ENCODE measurements around the gene TANGO6.

TANGO6 gene

GRCh38 chr16:68866933-68867332 is 23.6 kb downstream of the TANGO6 start:
- no peak for DNase-seq (ENCODE audit: low read depth)

GRCh38 chr16:68869492-68870088 is 26.3 kb downstream of the TANGO6 start:
- DNase-seq (ENCODE audit: low read depth) = no peak

- no peak for DNase-seq (ENCODE audit: low read depth)
Measured at GRCh38 chr16:68873635-68874471, 30.5 kb downstream of the TANGO6 start.

GRCh38 chr16:68875871-68876270 is 32.5 kb downstream of the TANGO6 start:
- no peak for DNase-seq (ENCODE audit: low read depth)

- DNase-seq (ENCODE audit: low read depth) = no peak
Measured at GRCh38 chr16:68883685-68884084, 40.4 kb downstream of the TANGO6 start.

- no peak for DNase-seq (ENCODE audit: low read depth)
Measured at GRCh38 chr16:68884401-68884800, 41.1 kb downstream of the TANGO6 start.

GRCh38 chr16:68884861-68885720 is 41.8 kb downstream of the TANGO6 start:
- DNase-seq (ENCODE audit: low read depth) = no peak

- DNase-seq (ENCODE audit: low read depth) = no peak
Measured at GRCh38 chr16:68887107-68887506, 43.8 kb downstream of the TANGO6 start.

GRCh38 chr16:68889508-68890150 is 46.3 kb downstream of the TANGO6 start:
- DNase-seq (ENCODE audit: low read depth) = no peak

GRCh38 chr16:68892214-68892613 is 48.9 kb downstream of the TANGO6 start:
- DNase-seq (ENCODE audit: low read depth) = no peak

- DNase-seq (ENCODE audit: low read depth) = no peak
Measured at GRCh38 chr16:68892898-68893297, 49.6 kb downstream of the TANGO6 start.

- no peak for DNase-seq (ENCODE audit: low read depth)
Measured at GRCh38 chr16:68893710-68894705, 50.7 kb downstream of the TANGO6 start.

- no peak for DNase-seq (ENCODE audit: low read depth)
Measured at GRCh38 chr16:68894714-68895113, 51.4 kb downstream of the TANGO6 start.

GRCh38 chr16:68898026-68898425 is 54.7 kb downstream of the TANGO6 start:
- DNase-seq (ENCODE audit: low read depth) = no peak

- DNase-seq (ENCODE audit: low read depth) = no peak
Measured at GRCh38 chr16:68900009-68900408, 56.7 kb downstream of the TANGO6 start.

GRCh38 chr16:68902003-68902968 is 59.0 kb downstream of the TANGO6 start:
- no peak for DNase-seq (ENCODE audit: low read depth)

GRCh38 chr16:68902969-68903345 is 59.6 kb downstream of the TANGO6 start:
- DNase-seq (ENCODE audit: low read depth) = no peak

GRCh38 chr16:68907297-68907696 is 64.0 kb downstream of the TANGO6 start:
- no peak for DNase-seq (ENCODE audit: low read depth)

GRCh38 chr16:68907781-68908181 is 64.5 kb downstream of the TANGO6 start:
- no peak for DNase-seq (ENCODE audit: low read depth)

All from T follicular helper cell (primary cell).